ENCODE results near the gene PTMA.

Gene PTMA

GRCh38 chr2:231663458-231664212 lies 44.7 kb upstream of the PTMA start:
- H3K4me3 ChIP-seq (ENCODE audit: low read depth, low read length): no peak overlapping the region
- TF ChIP-seq CTCF (IDR thresholded peaks at IDR 0.05; ENCODE audit: borderline replicate concordance, insufficient read depth, low read depth, low read length): no peak

DNA sequence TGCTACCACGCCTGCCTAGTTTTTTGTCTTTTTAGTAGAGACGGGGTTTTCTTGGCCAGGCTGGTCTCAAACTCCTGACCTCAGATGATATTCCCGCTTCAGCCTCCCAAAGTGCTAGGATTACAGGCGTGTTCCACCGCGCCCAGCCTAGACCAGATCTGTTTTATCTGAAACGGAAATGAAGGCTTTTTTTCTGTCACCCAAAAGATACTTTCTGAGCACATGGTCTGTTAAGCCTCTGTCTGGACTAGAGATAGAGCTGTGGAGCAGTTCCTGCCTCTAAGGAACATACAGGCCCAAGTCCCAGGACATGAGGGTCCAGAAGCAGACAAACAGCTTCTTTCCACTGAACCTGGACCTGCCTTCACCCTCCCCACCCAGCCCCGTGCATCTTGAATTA lies 43.6 kb upstream of the PTMA start:
- no peak for TF ChIP-seq CTCF (IDR thresholded peaks at IDR 0.05; ENCODE audit: borderline replicate concordance, insufficient read depth, low read depth, low read length)
- no peak overlapping the region for H3K4me3 ChIP-seq (ENCODE audit: low read depth, low read length)

GRCh38 chr2:231665245-231666170 lies 42.8 kb upstream of the PTMA start:
- H3K4me3 ChIP-seq (ENCODE audit: low read depth, low read length): peak overlapping the region; percentile 52
- no peak for TF ChIP-seq CTCF (IDR thresholded peaks at IDR 0.05; ENCODE audit: borderline replicate concordance, insufficient read depth, low read depth, low read length)

DNA sequence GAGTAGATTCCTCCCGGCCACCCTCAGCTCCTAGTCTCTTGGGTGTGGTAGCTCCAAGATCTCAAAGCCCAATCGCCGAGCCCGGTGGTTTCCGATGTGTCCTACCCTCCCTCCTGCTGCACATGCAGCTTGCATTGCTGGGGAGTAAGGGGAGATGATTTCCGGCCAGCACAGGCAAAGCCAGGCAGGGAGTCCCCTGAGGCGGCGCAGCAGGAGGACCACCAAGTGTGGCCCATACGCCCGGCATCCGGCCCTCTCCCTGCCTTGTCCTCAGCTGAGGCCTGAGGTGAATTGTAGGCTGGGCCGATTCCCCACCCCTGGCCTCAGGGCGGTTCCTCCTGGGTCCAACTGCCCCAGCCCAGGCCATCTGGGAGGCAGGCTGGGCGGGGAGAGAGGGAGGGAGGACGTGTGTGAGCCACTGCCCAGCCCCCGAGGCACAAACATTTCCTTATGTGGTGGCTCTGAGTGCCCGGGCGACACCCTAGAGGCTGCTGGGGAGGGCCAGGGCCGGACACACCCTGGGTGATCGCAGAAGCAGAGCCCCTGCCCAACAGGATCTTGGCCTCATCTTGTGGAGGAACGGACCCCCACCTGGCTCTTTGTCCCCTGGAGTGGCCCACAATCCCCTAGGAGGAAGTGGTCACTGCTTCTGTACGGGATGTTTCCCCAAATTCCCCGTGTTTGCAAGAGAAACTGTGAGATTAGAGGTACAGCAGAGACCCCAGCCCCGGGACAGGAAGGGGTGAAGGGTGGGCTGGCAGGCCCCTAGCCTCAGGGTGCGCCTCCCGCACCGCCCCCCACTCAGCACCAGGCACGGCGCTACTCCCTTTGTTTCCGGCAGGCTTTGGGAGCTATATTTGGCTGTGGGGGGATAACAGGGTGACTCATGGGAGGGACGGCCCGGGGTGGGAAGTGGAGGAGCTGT lies 41.9 kb upstream of the PTMA start:
- H3K4me3 ChIP-seq (ENCODE audit: low read depth, low read length): peak overlapping the region; percentile 52
- 0 out of 2 replicates have a peak, but pooled peaks have one; percentile 1 for TF ChIP-seq CTCF (IDR thresholded peaks at IDR 0.05; ENCODE audit: borderline replicate concordance, insufficient read depth, low read depth, low read length)

- H3K4me3 ChIP-seq (ENCODE audit: low read depth, low read length): peak overlapping the region; percentile 52
- TF ChIP-seq CTCF (IDR thresholded peaks at IDR 0.05; ENCODE audit: borderline replicate concordance, insufficient read depth, low read depth, low read length): no peak
Observed at GRCh38 chr2:231667096-231667427, 41.3 kb upstream of the PTMA start.

DNA sequence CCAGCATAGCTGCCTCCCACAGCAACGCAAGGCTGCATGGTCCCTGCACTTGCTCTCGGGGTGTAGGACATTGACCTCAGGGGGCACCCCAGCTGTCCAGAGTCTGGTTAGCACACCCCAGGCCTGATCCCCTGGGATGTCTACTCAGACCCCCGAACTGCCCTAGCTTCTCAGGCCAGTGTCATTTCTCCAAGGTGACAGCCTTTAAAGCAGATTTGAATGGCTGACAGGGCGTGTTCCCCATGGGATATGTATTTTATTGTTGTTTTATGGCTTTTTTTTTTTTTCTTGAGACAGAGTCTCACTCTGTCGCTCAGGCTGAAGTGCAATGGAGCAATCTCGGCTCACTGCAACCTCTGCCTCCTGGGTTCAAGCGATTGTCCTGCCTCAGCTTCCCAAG lies 40.8 kb upstream of the PTMA start:
- no peak for TF ChIP-seq CTCF (IDR thresholded peaks at IDR 0.05; ENCODE audit: borderline replicate concordance, insufficient read depth, low read depth, low read length)
- peak overlapping the region; percentile 52 for H3K4me3 ChIP-seq (ENCODE audit: low read depth, low read length)
